C4-2B (cell line): ENCODE data around the gene TRAF3IP1.

Source experiments
- CTCF ChIP-seq: fragments of 450-650 bp; conservative IDR thresholded peaks from 2 replicates; pipeline ENCODE4 v1.5.1; 2017; ENCODE audit warnings: mild to moderate bottlenecking
- ZFX ChIP-seq: fragments of 450-650 bp; IDR thresholded peaks from 2 replicates; pipeline ENCODE4 v1.6.1; 2017

- TF ChIP-seq CTCF, result no peak
- no peak for TF ChIP-seq ZFX
These were observed 19.5 kb downstream of the TRAF3IP1 start for GRCh38 chr2:238339814-238340213.
